ENCODE data around the gene GRAMD1C. TPM values are rescaled to one million over a fixed set of nuclear protein-coding genes. Genes with fewer than 3 reads are reported as not detected.

Gene GRAMD1C
- polyA plus RNA-seq, 3 donors, result 0.13 to 0.29 (median 0.27) TPM

DNA sequence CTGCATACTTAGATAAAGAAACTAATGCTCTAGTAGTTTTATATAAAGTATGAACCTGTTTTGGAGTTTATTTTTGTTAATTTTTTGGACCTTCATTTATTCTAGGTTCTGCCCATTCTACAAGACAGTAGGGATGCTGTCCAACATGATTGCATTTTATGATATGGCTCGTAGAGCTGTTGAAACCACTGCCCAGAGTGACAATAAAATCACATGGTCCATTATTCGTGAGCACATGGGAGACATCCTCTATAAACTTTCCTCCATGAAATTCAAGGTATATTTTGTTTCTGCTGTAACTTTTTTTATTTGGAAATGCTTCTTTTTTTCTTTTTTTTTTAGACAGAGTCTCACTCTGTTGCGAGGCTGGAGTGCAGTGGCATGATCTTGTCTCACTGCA lies 33.3 kb upstream of the GRAMD1C start:
- Mint-ChIP-seq H3K27me3 (ENCODE audit: low read depth in 3 of 3) (no peaks in the 10 kb centered on the region), H3K36me3 (peaks cover 76 to 93% of the 10 kb centered on the region in 2 donors)
- 100% methylated on average over 1 of the region's 3 CpGs for WGBS (ENCODE audit: insufficient coverage)

DNA sequence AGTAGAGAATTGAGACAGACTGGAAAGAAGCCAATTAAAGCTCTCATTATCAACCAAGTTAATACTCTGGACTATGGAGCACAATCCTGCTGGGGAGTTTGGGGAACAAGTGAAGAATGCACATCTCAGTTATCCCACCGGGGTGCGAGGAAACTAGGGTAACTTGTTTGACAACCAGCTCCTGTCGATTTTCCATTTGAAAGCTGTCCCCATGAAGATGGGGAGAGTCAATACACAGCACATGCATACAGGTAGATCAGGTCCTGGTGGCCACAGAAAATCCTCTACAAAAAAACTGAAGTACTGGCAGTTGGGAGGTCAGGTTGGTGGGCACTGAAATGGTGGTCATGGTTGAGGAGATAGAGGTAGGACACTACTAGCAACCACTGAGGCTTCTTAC lies 25.7 kb upstream of the GRAMD1C start:
- Mint-ChIP-seq H3K27ac (no peak overlapping the region), H3K27me3 (ENCODE audit: low read depth in 3 of 3) (no peaks in the 10 kb centered on the region), H3K9me3 (no peaks in the 10 kb centered on the region), H3K4me3 (no peak overlapping the region), H3K4me1 (peaks cover 2% of the 10 kb centered on the region), H3K36me3 (peaks cover 42 to 51% of the 10 kb centered on the region in 2 donors)
- 90% methylated on average over 3 of the region's 3 CpGs for WGBS (ENCODE audit: insufficient coverage)
- no peaks in the 10 kb centered on the region for H3K4me1 ChIP-seq (ENCODE audit: control insufficient read depth in 1 of 2, insufficient read depth in 2 of 2, low read length in 2 of 2)
- no peaks in the 10 kb centered on the region for H3K79me2 ChIP-seq (ENCODE audit: insufficient read depth, low read length)
- H3K4me2 ChIP-seq (replicated peaks; ENCODE audit: extremely low read depth, low read length, poor library complexity, severe bottlenecking), result no peak overlapping the region
- peaks cover 44 to 51% of the 10 kb centered on the region in 2 donors for H3K36me3 ChIP-seq (replicated peaks in 1 of 2; ENCODE audit: control insufficient read depth in 1 of 2, insufficient read depth in 2 of 2, low read length in 2 of 2)
- intact Hi-C loops (cut with micrococcal nuclease), result no loop called here
- no peaks in the 10 kb centered on the region for H3K9me3 ChIP-seq (replicated peaks in 1 of 2; ENCODE audit: control insufficient read depth in 1 of 2, insufficient read depth in 1 of 2, low read length in 2 of 2)
- no peak for DNase-seq
- no peaks in the 10 kb centered on the region for H4K20me1 ChIP-seq (ENCODE audit: insufficient read depth, low read length)
- H3K9ac ChIP-seq (ENCODE audit: insufficient read depth, low read length, poor library complexity, severe bottlenecking), result no peak overlapping the region
- no peak overlapping the region for H2AFZ ChIP-seq (ENCODE audit: insufficient read depth, low read depth, low read length, poor library complexity, severe bottlenecking)
- no peaks in the 10 kb centered on the region for H3K27me3 ChIP-seq (ENCODE audit: control insufficient read depth in 2 of 2, insufficient read depth in 2 of 2, low read length in 2 of 2)
- H3K27ac ChIP-seq (ENCODE audit: low read depth in 1 of 2, low read length in 2 of 2), result no peak overlapping the region
- TF ChIP-seq, protein P1, sequence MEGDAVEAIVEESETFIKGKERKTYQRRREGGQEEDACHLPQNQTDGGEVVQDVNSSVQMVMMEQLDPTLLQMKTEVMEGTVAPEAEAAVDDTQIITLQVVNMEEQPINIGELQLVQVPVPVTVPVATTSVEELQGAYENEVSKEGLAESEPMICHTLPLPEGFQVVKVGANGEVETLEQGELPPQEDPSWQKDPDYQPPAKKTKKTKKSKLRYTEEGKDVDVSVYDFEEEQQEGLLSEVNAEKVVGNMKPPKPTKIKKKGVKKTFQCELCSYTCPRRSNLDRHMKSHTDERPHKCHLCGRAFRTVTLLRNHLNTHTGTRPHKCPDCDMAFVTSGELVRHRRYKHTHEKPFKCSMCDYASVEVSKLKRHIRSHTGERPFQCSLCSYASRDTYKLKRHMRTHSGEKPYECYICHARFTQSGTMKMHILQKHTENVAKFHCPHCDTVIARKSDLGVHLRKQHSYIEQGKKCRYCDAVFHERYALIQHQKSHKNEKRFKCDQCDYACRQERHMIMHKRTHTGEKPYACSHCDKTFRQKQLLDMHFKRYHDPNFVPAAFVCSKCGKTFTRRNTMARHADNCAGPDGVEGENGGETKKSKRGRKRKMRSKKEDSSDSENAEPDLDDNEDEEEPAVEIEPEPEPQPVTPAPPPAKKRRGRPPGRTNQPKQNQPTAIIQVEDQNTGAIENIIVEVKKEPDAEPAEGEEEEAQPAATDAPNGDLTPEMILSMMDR (IDR thresholded peaks at IDR 0.05), result no peak
- H3K4me3 ChIP-seq (replicated peaks in 1 of 3; ENCODE audit: low read depth in 2 of 3, low read length in 3 of 3), result no peak overlapping the region

More for the DNA sequence above, 33.3 kb upstream of the GRAMD1C start:
- Histone ChIP-seq H2AFZ (ENCODE audit: insufficient read depth, low read depth, low read length, poor library complexity, severe bottlenecking) (no peak overlapping the region), H3K27me3 (ENCODE audit: control insufficient read depth in 2 of 2, insufficient read depth in 2 of 2, low read length in 2 of 2) (no peaks in the 10 kb centered on the region), H3K36me3 (replicated peaks in 1 of 2; ENCODE audit: control insufficient read depth in 1 of 2, insufficient read depth in 2 of 2, low read length in 2 of 2) (peaks cover 93 to 98% of the 10 kb centered on the region in 2 donors), H3K4me2 (replicated peaks; ENCODE audit: extremely low read depth, low read length, poor library complexity, severe bottlenecking) (no peak overlapping the region), H3K4me3 (replicated peaks in 1 of 3; ENCODE audit: low read depth in 2 of 3, low read length in 3 of 3) (no peak overlapping the region), H3K27ac (ENCODE audit: low read depth in 1 of 2, low read length in 2 of 2) (no peak overlapping the region), H3K9ac (ENCODE audit: insufficient read depth, low read length, poor library complexity, severe bottlenecking) (no peak overlapping the region), H3K9me3 (replicated peaks in 1 of 2; ENCODE audit: control insufficient read depth in 1 of 2, insufficient read depth in 1 of 2, low read length in 2 of 2) (no peaks in the 10 kb centered on the region), H3K79me2 (ENCODE audit: insufficient read depth, low read length) (no peaks in the 10 kb centered on the region), H4K20me1 (ENCODE audit: insufficient read depth, low read length) (peaks cover 18% of the 10 kb centered on the region), H3K4me1 (ENCODE audit: control insufficient read depth in 1 of 2, insufficient read depth in 2 of 2, low read length in 2 of 2) (no peaks in the 10 kb centered on the region)
- Mint-ChIP-seq H3K4me1 (no peaks in the 10 kb centered on the region), H3K4me3 (no peak overlapping the region), H3K27ac (no peak overlapping the region), H3K9me3 (no peaks in the 10 kb centered on the region)
- TF ChIP-seq, protein P1 (IDR thresholded peaks at IDR 0.05), result no peak
- DNase-seq, result no peak
- intact Hi-C loops (cut with micrococcal nuclease), result no loop called here
